ENCODE data around the gene ADCY5.

- TF ChIP-seq YY1 (IDR thresholded peaks at IDR 0.05; ENCODE audit: insufficient read depth, insufficient read length) (no peak), ZNF274 (IDR thresholded peaks at IDR 0.05; ENCODE audit: low read depth, low read length) (no peak)
Measured at GRCh38 chr3:123421353-123422174, 27.3 kb downstream of the ADCY5 start.

All from NT2/D1 (cell line).